HG02885 (cell line): ENCODE results near the gene CCRL2.
"Not testable (repeated sequence)": the region's sequence is repeated elsewhere in the genome, so short reads cannot be mapped to it uniquely, and the experiment has no call there.

Experiments used
- ATAC-seq: cut with Tn5 transposase; IDR thresholded peaks from one replicate; pipeline ENCODE4 v1.9.1; 2021; ENCODE audit warnings: mild to moderate bottlenecking; ENCODE audit not compliant: unreplicated experiment, poor library complexity

The CCRL2 gene

GRCh38 chr3:46378426-46378942, 28.6 kb upstream of the CCRL2 start:
- no peak for ATAC-seq

- no peak for ATAC-seq
Measured at GRCh38 chr3:46380471-46381221, 26.4 kb upstream of the CCRL2 start.

- ATAC-seq: no peak
Measured at GRCh38 chr3:46381625-46382024, 25.4 kb upstream of the CCRL2 start.

GRCh38 chr3:46383211-46383950, 23.7 kb upstream of the CCRL2 start:
- no peak for ATAC-seq

- no peak for ATAC-seq
Measured at GRCh38 chr3:46383951-46384330, 23.1 kb upstream of the CCRL2 start.

GRCh38 chr3:46386205-46386604, 20.9 kb upstream of the CCRL2 start:
- no peak for ATAC-seq

GRCh38 chr3:46388847-46389246, 18.2 kb upstream of the CCRL2 start:
- not testable (repeated sequence) for ATAC-seq

- no peak for ATAC-seq
Measured at GRCh38 chr3:46389306-46389705, 17.8 kb upstream of the CCRL2 start.

GRCh38 chr3:46391526-46391925, 15.5 kb upstream of the CCRL2 start:
- not testable (repeated sequence) for ATAC-seq

GRCh38 chr3:46393011-46393410, 14.0 kb upstream of the CCRL2 start:
- ATAC-seq: no peak

GRCh38 chr3:46393554-46394434, 13.3 kb upstream of the CCRL2 start:
- no peak for ATAC-seq

GRCh38 chr3:46395210-46395661, 11.8 kb upstream of the CCRL2 start:
- ATAC-seq: no peak

GRCh38 chr3:46395766-46396530, 11.1 kb upstream of the CCRL2 start:
- no peak for ATAC-seq

GRCh38 chr3:46397111-46397510, 9.9 kb upstream of the CCRL2 start:
- no peak for ATAC-seq

- ATAC-seq: no peak
Measured at GRCh38 chr3:46398186-46398955, 8.7 kb upstream of the CCRL2 start.

- ATAC-seq: no peak
Measured at GRCh38 chr3:46399098-46399497, 8.0 kb upstream of the CCRL2 start.

GRCh38 chr3:46399557-46399956, 7.5 kb upstream of the CCRL2 start:
- ATAC-seq: no peak

GRCh38 chr3:46400000-46400734, 6.9 kb upstream of the CCRL2 start:
- no peak for ATAC-seq
